IPS-18a (cell line): ENCODE data around the gene NUDT19.
"Not testable (repeated sequence)": the region's sequence is repeated elsewhere in the genome, so short reads cannot be mapped to it uniquely, and the experiment has no call there.

Experiments
- H3K27ac ChIP-seq: one replicate; pipeline ENCODE4 v1.5.1; 2013; ENCODE audit warnings: low read length
- H3K27me3 ChIP-seq: one replicate; pipeline ENCODE4 v1.6.1; 2013; ENCODE audit warnings: mild to moderate bottlenecking, low read length; ENCODE audit not compliant: control insufficient read depth, insufficient read depth
- H3K36me3 ChIP-seq: one replicate; pipeline ENCODE4 v1.6.1; 2013; ENCODE audit warnings: low read depth, low read length; ENCODE audit not compliant: control insufficient read depth
- H3K4me1 ChIP-seq: one replicate; pipeline ENCODE4 v1.6.1; 2013; ENCODE audit warnings: low read depth, low read length; ENCODE audit not compliant: control insufficient read depth
- H3K4me3 ChIP-seq: one replicate; pipeline ENCODE4 v1.5.1; 2013; ENCODE audit warnings: low read length
- H3K9ac ChIP-seq: one replicate; pipeline ENCODE4 v1.6.1; 2013; ENCODE audit warnings: mild to moderate bottlenecking, low read length, moderate library complexity
- H3K9me3 ChIP-seq: one replicate; pipeline ENCODE4 v1.6.1; 2013; ENCODE audit warnings: low read depth, low read length; ENCODE audit not compliant: control insufficient read depth

NUDT19 gene

DNA sequence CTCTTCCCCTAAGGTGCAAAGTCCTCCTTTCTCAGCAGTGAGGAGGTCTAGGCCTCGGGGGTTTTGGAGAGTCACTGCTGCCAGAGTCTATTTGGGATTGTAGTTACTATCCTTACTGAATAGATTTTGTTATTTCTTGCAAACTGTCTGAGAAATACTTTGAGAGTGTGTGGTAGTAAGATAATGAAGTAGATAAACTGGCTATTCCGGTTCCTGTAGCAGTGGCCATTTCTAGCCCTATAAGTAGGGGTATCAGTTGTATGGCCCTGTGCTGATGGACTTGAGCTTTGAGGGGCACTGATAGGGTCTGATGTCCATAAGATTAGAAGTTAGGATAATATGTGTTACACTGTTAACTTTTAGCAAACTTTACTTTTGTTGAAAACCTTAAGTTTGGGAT, 2.7 kb downstream of the NUDT19 start:
- H3K9me3 ChIP-seq, H3K4me1 ChIP-seq, H3K27ac ChIP-seq, H3K9ac ChIP-seq, H3K36me3 ChIP-seq, H3K4me3 ChIP-seq: not testable (repeated sequence)
- peaks cover 23% of the 10 kb centered on the region for H3K27me3 ChIP-seq

- H3K4me1 ChIP-seq, H3K9ac ChIP-seq, H3K9me3 ChIP-seq, H3K36me3 ChIP-seq, H3K4me3 ChIP-seq, H3K27ac ChIP-seq: not testable (repeated sequence)
- H3K27me3 ChIP-seq, result peaks cover 23% of the 10 kb centered on the region
Observed at GRCh38 chr19:32694851-32695250, 3.2 kb downstream of the NUDT19 start.

- not testable (repeated sequence) for H3K27ac ChIP-seq, H3K4me3 ChIP-seq, H3K9me3 ChIP-seq, H3K9ac ChIP-seq, H3K4me1 ChIP-seq, H3K36me3 ChIP-seq
- peaks cover 23% of the 10 kb centered on the region for H3K27me3 ChIP-seq
Observed at GRCh38 chr19:32695506-32695905, 3.9 kb downstream of the NUDT19 start.

DNA sequence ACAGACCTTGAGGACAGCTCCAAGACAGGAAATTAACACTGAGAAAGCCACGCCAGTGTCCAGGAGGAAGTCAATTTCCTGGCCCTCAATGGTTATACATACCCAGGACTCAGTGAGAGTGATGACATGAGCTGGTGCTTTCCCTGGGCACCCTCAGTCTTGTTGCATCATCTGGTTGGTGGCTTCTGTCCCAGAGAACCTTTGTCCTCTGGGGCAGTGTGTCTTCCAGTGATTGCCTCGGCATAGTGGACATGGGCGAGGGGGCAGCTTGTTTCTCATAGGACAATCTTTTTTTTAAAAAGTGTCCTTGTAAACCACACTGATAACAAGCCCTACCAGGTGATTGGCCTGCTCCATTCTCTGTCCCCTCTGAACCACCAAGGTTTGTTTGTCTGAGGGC, 5.2 kb downstream of the NUDT19 start:
- H3K27ac ChIP-seq, H3K4me1 ChIP-seq, H3K9me3 ChIP-seq, H3K9ac ChIP-seq, H3K4me3 ChIP-seq, H3K36me3 ChIP-seq: not testable (repeated sequence)
- H3K27me3 ChIP-seq, result peaks cover 12% of the 10 kb centered on the region

DNA sequence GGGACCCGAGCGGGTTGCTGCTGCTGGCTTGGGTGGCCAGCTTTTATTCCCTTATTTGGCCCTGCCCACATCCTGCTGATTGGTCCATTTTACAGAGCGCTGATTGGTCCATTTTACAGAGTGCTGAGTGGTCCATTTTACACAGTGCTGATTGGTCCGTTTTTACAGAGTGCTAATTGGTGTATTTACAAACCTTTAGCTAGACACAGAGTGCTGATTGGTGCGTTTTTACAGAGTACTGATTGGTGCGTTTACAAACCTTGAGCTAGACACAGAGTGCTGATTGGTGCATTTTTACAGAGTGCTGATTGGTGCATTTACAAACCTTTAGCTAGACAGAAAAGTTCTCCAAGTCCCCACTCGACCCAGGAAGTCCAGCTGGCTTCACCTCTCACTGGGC, 8.5 kb downstream of the NUDT19 start:
- not testable (repeated sequence) for H3K9ac ChIP-seq, H3K9me3 ChIP-seq, H3K4me3 ChIP-seq, H3K27ac ChIP-seq, H3K4me1 ChIP-seq, H3K36me3 ChIP-seq, H3K27me3 ChIP-seq

DNA sequence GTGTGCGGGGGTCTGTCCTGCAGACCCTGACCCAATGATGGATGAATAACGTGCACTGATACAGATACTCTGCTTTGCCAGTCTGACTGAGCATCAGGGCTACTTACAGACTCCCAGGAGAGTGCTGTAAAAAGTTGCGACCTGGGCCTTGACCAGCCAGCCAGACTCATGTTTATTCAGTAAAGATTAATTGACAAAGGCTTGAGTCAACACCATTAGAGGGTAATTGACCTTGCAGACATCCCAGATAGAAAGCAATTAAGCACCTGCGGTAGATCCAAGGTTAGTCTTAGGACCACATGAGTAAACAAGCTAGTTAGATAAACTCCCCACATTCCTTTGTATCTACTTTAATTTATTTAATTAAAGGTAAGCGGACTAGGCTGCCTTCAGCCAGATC, 10.4 kb downstream of the NUDT19 start:
- H3K4me3 ChIP-seq, result no peak overlapping the region
- H3K9me3 ChIP-seq, result peaks cover 3% of the 10 kb centered on the region
- H3K27ac ChIP-seq, result no peak overlapping the region
- H3K27me3 ChIP-seq, result no peaks in the 10 kb centered on the region
- no peaks in the 10 kb centered on the region for H3K36me3 ChIP-seq
- H3K4me1 ChIP-seq, result peaks cover 7% of the 10 kb centered on the region
- H3K9ac ChIP-seq, result no peak overlapping the region

GRCh38 chr19:32704006-32704405, 12.4 kb downstream of the NUDT19 start:
- H3K27ac ChIP-seq, H3K4me3 ChIP-seq, H3K27me3 ChIP-seq, H3K4me1 ChIP-seq, H3K36me3 ChIP-seq, H3K9me3 ChIP-seq, H3K9ac ChIP-seq: not testable (repeated sequence)

DNA sequence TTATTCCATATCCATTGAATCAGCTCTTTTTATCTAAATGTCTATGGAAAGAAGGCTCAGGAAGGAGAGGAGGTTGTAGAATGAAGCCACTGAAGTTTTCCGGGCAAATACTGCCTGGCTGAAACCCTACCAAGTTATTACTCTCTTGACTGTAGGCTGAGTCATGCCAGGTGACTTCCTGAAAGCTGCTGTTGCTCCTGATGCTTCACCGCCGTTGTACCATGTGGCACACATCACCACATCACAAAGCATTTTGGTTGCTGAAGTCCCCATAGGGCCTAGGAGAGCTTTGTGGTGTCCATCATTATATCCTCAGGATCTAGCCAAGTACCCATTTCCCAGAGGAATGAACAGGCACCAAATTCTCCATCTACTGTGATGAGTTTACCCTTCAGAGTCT, 16.8 kb downstream of the NUDT19 start:
- H3K36me3 ChIP-seq, result no peaks in the 10 kb centered on the region

GRCh38 chr19:32709032-32709431, 17.4 kb downstream of the NUDT19 start:
- Histone ChIP-seq H3K27me3 (no peaks in the 10 kb centered on the region), H3K36me3 (no peaks in the 10 kb centered on the region)

More for the DNA sequence above, 16.8 kb downstream of the NUDT19 start:
- H3K4me1 ChIP-seq, result no peaks in the 10 kb centered on the region
- no peak overlapping the region for H3K9ac ChIP-seq
- no peaks in the 10 kb centered on the region for H3K27me3 ChIP-seq
- H3K9me3 ChIP-seq, result peaks cover 3% of the 10 kb centered on the region
- no peak overlapping the region for H3K27ac ChIP-seq
- no peak overlapping the region for H3K4me3 ChIP-seq

GRCh38 chr19:32711747-32712146, 20.1 kb downstream of the NUDT19 start:
- Histone ChIP-seq H3K4me1 (no peaks in the 10 kb centered on the region), H3K27me3 (no peaks in the 10 kb centered on the region), H3K4me3 (no peak overlapping the region), H3K9me3 (no peaks in the 10 kb centered on the region), H3K36me3 (no peaks in the 10 kb centered on the region), H3K27ac (no peak overlapping the region), H3K9ac (no peak overlapping the region)

More at GRCh38 chr19:32709032-32709431, 17.4 kb downstream of the NUDT19 start:
- Histone ChIP-seq H3K27ac (no peak overlapping the region), H3K4me3 (no peak overlapping the region), H3K9me3 (no peaks in the 10 kb centered on the region), H3K9ac (no peak overlapping the region), H3K4me1 (no peaks in the 10 kb centered on the region)

DNA sequence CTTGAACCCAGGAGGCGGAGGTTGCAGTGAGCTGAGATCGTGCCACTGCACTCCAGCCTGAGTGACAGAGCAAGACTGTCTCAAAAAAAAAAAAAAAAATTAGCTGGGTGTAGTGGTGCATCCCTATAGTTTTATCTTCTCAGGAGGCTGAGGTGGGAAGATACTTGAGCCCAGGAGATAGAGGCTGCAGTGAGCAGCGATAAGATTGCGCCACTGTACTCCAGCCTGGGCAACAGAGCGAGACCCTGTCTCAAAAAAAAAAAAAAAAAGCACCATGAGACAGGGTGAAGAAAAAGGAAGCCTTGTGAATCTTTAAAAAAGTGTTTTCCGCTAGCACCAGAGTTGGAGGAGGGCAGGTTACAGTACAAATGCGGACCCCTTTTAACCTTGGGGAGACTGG, 24.6 kb downstream of the NUDT19 start:
- H3K4me3 ChIP-seq, H3K36me3 ChIP-seq, H3K9ac ChIP-seq, H3K4me1 ChIP-seq, H3K27ac ChIP-seq, H3K27me3 ChIP-seq, H3K9me3 ChIP-seq: not testable (repeated sequence)

DNA sequence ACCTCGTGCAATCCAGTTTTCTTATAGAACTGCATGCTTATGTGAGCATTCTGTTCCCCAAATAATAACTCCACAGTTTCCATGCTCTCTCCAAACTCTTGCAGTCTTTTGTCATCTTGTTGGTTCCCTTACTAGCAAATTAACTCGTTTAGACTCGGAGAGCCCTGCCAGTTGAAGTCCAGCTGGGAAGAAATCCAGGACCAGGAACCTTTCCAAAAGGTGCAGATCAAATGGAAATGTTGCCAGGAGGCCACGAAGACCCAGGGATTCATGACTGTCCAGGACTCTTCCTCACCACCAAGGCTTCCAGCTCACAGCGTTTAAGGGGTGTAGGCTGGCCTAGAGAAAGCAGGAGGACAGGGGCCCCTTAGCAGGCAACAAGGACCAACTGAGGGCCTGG, 25.9 kb downstream of the NUDT19 start:
- H3K36me3 ChIP-seq, result no peaks in the 10 kb centered on the region
- H3K27ac ChIP-seq, result no peak overlapping the region
- H3K4me3 ChIP-seq, result no peak overlapping the region
- H3K9me3 ChIP-seq, result no peaks in the 10 kb centered on the region
- H3K4me1 ChIP-seq, result peaks cover 5% of the 10 kb centered on the region
- H3K27me3 ChIP-seq, result no peaks in the 10 kb centered on the region
- no peak overlapping the region for H3K9ac ChIP-seq

- H3K36me3 ChIP-seq, result no peaks in the 10 kb centered on the region
- no peak overlapping the region for H3K4me3 ChIP-seq
Observed at GRCh38 chr19:32718286-32718685, 26.7 kb downstream of the NUDT19 start.

More at GRCh38 chr19:32718286-32718685, 26.7 kb downstream of the NUDT19 start:
- H3K27ac ChIP-seq, result no peak overlapping the region
- H3K9me3 ChIP-seq, result no peaks in the 10 kb centered on the region
- peaks cover 5% of the 10 kb centered on the region for H3K4me1 ChIP-seq
- H3K27me3 ChIP-seq, result no peaks in the 10 kb centered on the region
- no peak overlapping the region for H3K9ac ChIP-seq
